Glutamatergic neuron (in vitro differentiated cells): ENCODE measurements around the gene PDE2A. TPM values are rescaled to one million over a fixed set of nuclear protein-coding genes. Genes with fewer than 3 reads are reported as not detected.

ENCODE experiments used
- DNase-seq: peaks from one replicate; pipeline ENCODE4 v3.0.0; 2022
- H3K27ac Mint-ChIP-seq: one replicate; pipeline ENCODE4 v1.8.0; 2020; ENCODE audit warnings: mild to moderate bottlenecking, mixed read lengths, inconsistent platforms; ENCODE audit not compliant: unreplicated experiment
- H3K27me3 Mint-ChIP-seq: one replicate; pipeline ENCODE4 v1.8.0; 2020; ENCODE audit warnings: mild to moderate bottlenecking, moderate library complexity, mixed read lengths, inconsistent platforms; ENCODE audit not compliant: unreplicated experiment
- H3K36me3 Mint-ChIP-seq: one replicate; pipeline ENCODE4 v1.8.0; 2020; ENCODE audit warnings: mild to moderate bottlenecking, mixed read lengths, inconsistent platforms; ENCODE audit not compliant: unreplicated experiment
- H3K4me1 Mint-ChIP-seq: one replicate; pipeline ENCODE4 v1.8.0; 2020; ENCODE audit warnings: mild to moderate bottlenecking, low read depth, mixed read lengths, inconsistent platforms; ENCODE audit not compliant: unreplicated experiment
- H3K4me3 Mint-ChIP-seq: one replicate; pipeline ENCODE4 v1.8.0; 2020; ENCODE audit warnings: mild to moderate bottlenecking, mixed read lengths, inconsistent platforms; ENCODE audit not compliant: unreplicated experiment
- H3K9me3 Mint-ChIP-seq: one replicate; pipeline ENCODE4 v1.8.0; 2020; ENCODE audit warnings: mild to moderate bottlenecking, moderate library complexity, mixed read lengths, inconsistent platforms; ENCODE audit not compliant: unreplicated experiment
- CTCF ChIP-seq: fragments of 200-600 bp; sonication (generic); IDR thresholded peaks from one replicate; pipeline ENCODE4 v1.5.0; 2021; ENCODE audit not compliant: partially characterized antibody, unreplicated experiment
- total RNA-seq: library from RNA; stranded (reverse); fragmentation: NEBNext Ultra II Directional; extraction: Animal tissue kit (Norgen Biotek cat#: 25700); gene quantifications from one replicate; pipeline ENCODE4 v1.2.1, GENCODE V29; 2021; ENCODE audit not compliant: unreplicated experiment

Gene PDE2A
- total RNA-seq, 1 donor from 2014 or later = 16.9 TPM

- no peak for TF ChIP-seq CTCF
- DNase-seq = no peak
- Mint-ChIP-seq H3K36me3 (no peaks in the 10 kb centered on the region), H3K9me3 (no peaks in the 10 kb centered on the region), H3K4me3 (no peak overlapping the region), H3K4me1 (peaks cover 14% of the 10 kb centered on the region), H3K27ac (no peak overlapping the region), H3K27me3 (peaks cover 6% of the 10 kb centered on the region)
These were observed 96.2 kb downstream of the PDE2A start for GRCh38 chr11:72578051-72578450.

GRCh38 chr11:72577271-72577721 is 96.9 kb downstream of the PDE2A start:
- H3K36me3 Mint-ChIP-seq = no peaks in the 10 kb centered on the region
- H3K9me3 Mint-ChIP-seq = no peaks in the 10 kb centered on the region
- no peak overlapping the region for H3K27ac Mint-ChIP-seq
- no peak for DNase-seq
- peaks cover 3% of the 10 kb centered on the region for H3K27me3 Mint-ChIP-seq
- no peak overlapping the region for H3K4me3 Mint-ChIP-seq
- no peak for TF ChIP-seq CTCF
- peaks cover 14% of the 10 kb centered on the region for H3K4me1 Mint-ChIP-seq

- Mint-ChIP-seq H3K9me3 (no peaks in the 10 kb centered on the region), H3K27me3 (peaks cover 3% of the 10 kb centered on the region), H3K36me3 (no peaks in the 10 kb centered on the region), H3K4me1 (peaks cover 14% of the 10 kb centered on the region), H3K4me3 (no peak overlapping the region), H3K27ac (no peak overlapping the region)
- TF ChIP-seq CTCF = no peak
- DNase-seq = no peak
These were observed 97.6 kb downstream of the PDE2A start for GRCh38 chr11:72576661-72577060.

GRCh38 chr11:72576243-72576595 is 98.0 kb downstream of the PDE2A start:
- H3K9me3 Mint-ChIP-seq = no peaks in the 10 kb centered on the region
- peaks cover 5% of the 10 kb centered on the region for H3K27me3 Mint-ChIP-seq

More at GRCh38 chr11:72576243-72576595, 98.0 kb downstream of the PDE2A start:
- no peak for DNase-seq
- TF ChIP-seq CTCF = no peak
- H3K4me3 Mint-ChIP-seq = no peak overlapping the region
- H3K27ac Mint-ChIP-seq = no peak overlapping the region
- peaks cover 14% of the 10 kb centered on the region for H3K4me1 Mint-ChIP-seq
- no peaks in the 10 kb centered on the region for H3K36me3 Mint-ChIP-seq
